SK-N-SH treated with all-trans-retinoic acid at 6 μM for 48 hours (cell line): Measurements from ENCODE around the gene OVCH2.
A peak's percentile ranks its signal among the peaks of the same experiment; 100 is the strongest.

ENCODE experiments used
- ATAC-seq: fragments of 200-7000 bp; cut with Tn5 transposase; 3 replicates; pipeline ENCODE4 v1.9.1; 2020; ENCODE audit warnings: mild to moderate bottlenecking, moderate library complexity
- ARNTL ChIP-seq: fragments of 450-650 bp; formaldehyde crosslinking; IDR thresholded peaks from 2 replicates; pipeline ENCODE4 v1.5.0; 2020; ENCODE audit warnings: low read depth, mild to moderate bottlenecking, moderate library complexity, borderline replicate concordance
- CREB5 ChIP-seq: fragments of 250-450 bp; sonication (Bioruptor Pico); IDR thresholded peaks from 2 replicates; pipeline ENCODE4 v1.5.1; 2020; ENCODE audit warnings: low read depth, mild to moderate bottlenecking, moderate library complexity
- CSDC2 ChIP-seq: fragments of 250-450 bp; sonication (Bioruptor Pico); IDR thresholded peaks from 2 replicates; pipeline ENCODE4 v1.5.0; 2020; ENCODE audit warnings: mild to moderate bottlenecking, moderate library complexity
- ESRRG ChIP-seq: fragments of 250-450 bp; sonication (Bioruptor Pico); IDR thresholded peaks from 2 replicates; pipeline ENCODE4 v1.6.1; 2021; ENCODE audit warnings: mild to moderate bottlenecking
- GLIS3 ChIP-seq: fragments of 250-450 bp; sonication (Bioruptor Pico); IDR thresholded peaks from 2 replicates; pipeline ENCODE4 v1.5.0; 2020; ENCODE audit warnings: mild to moderate bottlenecking, moderate library complexity
- ISL1 ChIP-seq: fragments of 250-450 bp; sonication (Bioruptor Pico); IDR thresholded peaks from 2 replicates; pipeline ENCODE4 v2.1.2; 2022; ENCODE audit warnings: mild to moderate bottlenecking, moderate library complexity
- PATZ1 ChIP-seq: fragments of 250-450 bp; sonication (Bioruptor Pico); IDR thresholded peaks from 2 replicates; pipeline ENCODE4 v1.8.0; 2020; ENCODE audit warnings: mild to moderate bottlenecking, moderate library complexity, borderline replicate concordance
- POU6F1 ChIP-seq: fragments of 250-450 bp; sonication (Bioruptor Pico); IDR thresholded peaks from 2 replicates; pipeline ENCODE4 v1.8.0; 2021; ENCODE audit warnings: low read depth, mild to moderate bottlenecking, moderate library complexity, borderline replicate concordance
- PPARA ChIP-seq: fragments of 250-450 bp; sonication (Bioruptor Pico); IDR thresholded peaks from 2 replicates; pipeline ENCODE4 v1.5.0; 2020; ENCODE audit warnings: mild to moderate bottlenecking, borderline replicate concordance
- RARB ChIP-seq: fragments of 250-450 bp; sonication (Bioruptor Pico); IDR thresholded peaks from 2 replicates; pipeline ENCODE4 v1.8.0; 2021; ENCODE audit warnings: mild to moderate bottlenecking, moderate library complexity
- SNAI2 ChIP-seq: fragments of 250-450 bp; sonication (Bioruptor Pico); IDR thresholded peaks from 2 replicates; pipeline ENCODE4 v1.5.0; 2020; ENCODE audit warnings: mild to moderate bottlenecking, moderate library complexity
- TCF4 ChIP-seq: fragments of 250-450 bp; sonication (Bioruptor Pico); IDR thresholded peaks from 2 replicates; pipeline ENCODE4 v1.8.0; 2021; ENCODE audit warnings: mild to moderate bottlenecking, moderate library complexity, borderline replicate concordance
- TOX ChIP-seq: fragments of 250-450 bp; sonication (Bioruptor Pico); IDR thresholded peaks from 2 replicates; pipeline ENCODE4 v1.8.0; 2021; ENCODE audit warnings: mild to moderate bottlenecking, moderate library complexity, borderline replicate concordance
- TSHZ2 ChIP-seq: fragments of 250-450 bp; sonication (Bioruptor Pico); IDR thresholded peaks from 2 replicates; pipeline ENCODE4 v1.5.0; 2020; ENCODE audit warnings: mild to moderate bottlenecking, moderate library complexity
- ZC3H10 ChIP-seq: fragments of 250-450 bp; sonication (Bioruptor Pico); IDR thresholded peaks from 2 replicates; pipeline ENCODE4 v1.5.1; 2021; ENCODE audit warnings: mild to moderate bottlenecking, moderate library complexity
- ZFP3 ChIP-seq: fragments of 250-450 bp; sonication (Bioruptor Pico); IDR thresholded peaks from 2 replicates; pipeline ENCODE4 v1.5.0; 2020; ENCODE audit warnings: mild to moderate bottlenecking, moderate library complexity
- ZFP30 ChIP-seq: fragments of 450-650 bp; formaldehyde crosslinking; IDR thresholded peaks from 2 replicates; pipeline ENCODE4 v1.5.0; 2022; ENCODE audit warnings: mild to moderate bottlenecking, moderate library complexity
- ZNF70 ChIP-seq: fragments of 450-650 bp; formaldehyde crosslinking; IDR thresholded peaks from 2 replicates; pipeline ENCODE4 v1.5.0; 2020; ENCODE audit warnings: mild to moderate bottlenecking, moderate library complexity
- ZNF8 ChIP-seq: fragments of 450-650 bp; formaldehyde crosslinking; IDR thresholded peaks from 2 replicates; pipeline ENCODE4 v1.5.0; 2020; ENCODE audit warnings: mild to moderate bottlenecking, moderate library complexity

OVCH2 gene

GRCh38 chr11:7654195-7654705, 52.0 kb downstream of the OVCH2 start:
- TF ChIP-seq TCF4 (peak; percentile 73; the same call in 1 of the 2 replicates), RARB (CRISPR knock-in tag) (no peak), TSHZ2 (CRISPR knock-in tag) (peak; percentile 77)
- no peak; the same call in 2 of the 3 replicates for ATAC-seq

GRCh38 chr11:7651700-7652099, 54.6 kb downstream of the OVCH2 start:
- ATAC-seq: no peak
- no peak for TF ChIP-seq GLIS3 (CRISPR knock-in tag)
- no peak for TF ChIP-seq ZNF8 (CRISPR knock-in tag)
- no peak for TF ChIP-seq ZFP3

- no peak for TF ChIP-seq ARNTL
- no peak for TF ChIP-seq ISL1
- TF ChIP-seq ZFP3: no peak
- no peak for TF ChIP-seq CREB5
- no peak for TF ChIP-seq ZNF8 (CRISPR knock-in tag)
- no peak for TF ChIP-seq ZFP30
- TF ChIP-seq ESRRG (CRISPR knock-in tag): no peak
- peak; percentile 28; the same call in 2 of the 3 replicates for ATAC-seq
These were observed 55.1 kb downstream of the OVCH2 start for GRCh38 chr11:7651140-7651551.

- no peak for ATAC-seq
- TF ChIP-seq ESRRG (CRISPR knock-in tag) (no peak), ISL1 (no peak), PPARA (no peak), TOX (CRISPR knock-in tag) (no peak), PATZ1 (no peak), SNAI2 (CRISPR knock-in tag) (no peak), ZNF8 (CRISPR knock-in tag) (no peak), ZC3H10 (CRISPR knock-in tag) (no peak)
These were observed 58.0 kb downstream of the OVCH2 start for GRCh38 chr11:7648264-7648663.

GRCh38 chr11:7646866-7647265, 59.4 kb downstream of the OVCH2 start:
- TF ChIP-seq ZC3H10 (CRISPR knock-in tag): no peak
- TF ChIP-seq CREB5: no peak
- no peak for TF ChIP-seq ZNF70
- no peak for TF ChIP-seq ISL1
- TF ChIP-seq ZFP30: no peak
- TF ChIP-seq POU6F1 (CRISPR knock-in tag): no peak
- no peak for TF ChIP-seq ARNTL
- TF ChIP-seq CSDC2: no peak
- TF ChIP-seq ZNF8 (CRISPR knock-in tag): no peak
- TF ChIP-seq, all 23 proteins: peak for 0
- no peak for ATAC-seq
